GM18868 (cell line): Measurements from ENCODE around the gene SLC9A9.
"Not testable (repeated sequence)": the region's sequence is repeated elsewhere in the genome, so short reads cannot be mapped to it uniquely, and the experiment has no call there.

Experiments used
- ATAC-seq: cut with Tn5 transposase; IDR thresholded peaks from one replicate; pipeline ENCODE4 v1.9.1; 2021; ENCODE audit warnings: mild to moderate bottlenecking, moderate library complexity; ENCODE audit not compliant: unreplicated experiment

The SLC9A9 gene

GRCh38 chr3:143698682-143699303 lies 149.5 kb downstream of the SLC9A9 start:
- no peak for ATAC-seq

DNA sequence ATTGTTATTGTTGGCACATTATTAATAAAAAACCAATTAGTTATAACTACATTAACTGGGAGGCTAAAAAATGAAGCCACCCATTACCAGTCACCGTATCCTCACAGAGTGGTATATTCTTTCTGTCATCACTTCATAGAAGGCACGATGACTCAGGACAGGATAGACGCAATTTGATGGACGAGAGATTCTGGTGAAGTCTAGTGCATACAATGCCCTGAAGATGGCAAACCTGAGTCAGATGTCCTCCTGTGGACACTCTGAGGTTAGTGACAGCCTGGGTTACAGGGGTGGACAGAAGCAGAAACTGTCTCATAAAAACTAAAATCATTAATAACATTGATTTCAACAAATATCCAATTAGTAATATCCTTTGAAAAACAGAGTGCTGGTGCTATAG lies 150.3 kb downstream of the SLC9A9 start:
- ATAC-seq = no peak

GRCh38 chr3:143695333-143695732 lies 152.9 kb downstream of the SLC9A9 start:
- ATAC-seq = not testable (repeated sequence)

- no peak for ATAC-seq
Observed at GRCh38 chr3:143693506-143693905, 154.8 kb downstream of the SLC9A9 start.

- ATAC-seq = no peak
Observed at GRCh38 chr3:143686638-143687197, 161.6 kb downstream of the SLC9A9 start.

DNA sequence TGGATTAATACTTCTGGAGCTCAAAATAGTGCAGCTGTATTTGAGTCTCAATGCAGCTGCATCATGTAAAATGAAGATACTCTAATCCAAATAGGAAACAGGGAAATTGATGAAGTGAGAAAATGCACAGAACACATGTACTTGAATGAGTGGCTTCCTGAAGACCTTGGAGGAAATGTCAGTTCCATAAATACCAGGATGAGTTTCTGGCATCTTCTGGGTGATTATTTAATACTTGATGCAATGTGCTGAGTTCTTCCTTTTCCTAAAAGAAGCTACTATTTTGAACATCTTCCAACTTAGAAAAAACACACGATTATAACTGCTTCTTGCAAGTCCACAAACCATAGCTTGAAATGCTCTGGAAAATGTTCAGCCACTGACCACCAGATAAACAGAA lies 162.8 kb downstream of the SLC9A9 start:
- no peak for ATAC-seq

- no peak for ATAC-seq
Observed at GRCh38 chr3:143677430-143677829, 170.8 kb downstream of the SLC9A9 start.

GRCh38 chr3:143676747-143677146 lies 171.5 kb downstream of the SLC9A9 start:
- no peak for ATAC-seq

DNA sequence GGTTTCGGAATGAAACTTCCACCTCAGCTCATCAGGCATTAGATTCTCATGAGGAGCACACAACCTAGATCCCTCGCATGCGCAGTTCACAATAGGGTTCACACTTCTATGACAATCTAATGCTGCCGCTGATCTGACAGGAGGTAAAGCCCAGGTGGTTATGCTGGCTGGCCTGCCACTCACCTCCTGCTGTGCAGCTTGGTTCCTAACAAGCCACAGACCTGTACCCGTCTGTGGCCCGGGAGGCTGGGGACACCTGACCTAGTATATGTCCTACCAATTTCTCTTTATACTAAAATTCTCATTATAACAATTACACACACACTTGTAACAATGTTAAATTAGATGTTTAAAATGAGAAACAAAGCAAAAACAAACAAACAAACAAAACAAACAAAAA lies 172.2 kb downstream of the SLC9A9 start:
- ATAC-seq = no peak

DNA sequence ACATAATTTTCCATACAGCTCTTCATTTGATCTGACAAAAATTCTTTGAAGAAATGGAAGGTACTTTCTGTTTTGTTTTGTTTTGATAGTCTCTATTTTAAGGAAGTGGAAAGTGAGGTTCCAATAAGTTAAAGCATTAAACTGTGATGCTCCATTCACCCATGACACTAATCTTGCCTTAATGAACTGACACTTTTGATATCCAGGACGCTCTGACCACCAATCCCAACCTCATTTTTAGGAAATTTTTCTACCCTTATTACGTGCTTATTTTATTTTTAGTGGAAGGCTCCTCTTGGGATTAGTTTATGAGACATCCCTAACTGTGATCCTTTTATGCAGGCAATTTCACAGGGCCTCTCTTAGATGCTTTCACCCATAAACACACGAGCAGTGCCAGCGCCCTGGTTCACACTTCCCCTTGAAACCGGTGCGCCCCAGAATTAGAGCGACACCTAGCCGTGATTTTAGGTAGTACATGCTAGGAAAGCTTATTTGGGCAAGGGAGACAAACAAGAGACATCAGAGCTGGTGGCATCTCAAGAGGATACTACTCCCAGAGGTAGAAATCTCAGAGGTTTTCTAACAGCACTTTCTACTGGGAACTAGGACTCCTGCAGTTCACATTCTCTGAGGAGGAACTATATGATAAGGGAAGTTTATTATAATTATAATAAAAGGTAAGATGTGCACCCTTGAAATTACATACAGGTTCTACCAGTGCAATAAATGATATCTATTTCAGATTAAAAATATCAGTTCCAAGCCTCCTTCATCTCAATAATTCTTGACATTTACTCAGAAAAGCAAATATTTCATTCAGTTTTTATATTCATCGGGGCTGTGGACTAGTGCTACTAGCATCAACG lies 173.9 kb downstream of the SLC9A9 start:
- ATAC-seq = peak; percentile 80

DNA sequence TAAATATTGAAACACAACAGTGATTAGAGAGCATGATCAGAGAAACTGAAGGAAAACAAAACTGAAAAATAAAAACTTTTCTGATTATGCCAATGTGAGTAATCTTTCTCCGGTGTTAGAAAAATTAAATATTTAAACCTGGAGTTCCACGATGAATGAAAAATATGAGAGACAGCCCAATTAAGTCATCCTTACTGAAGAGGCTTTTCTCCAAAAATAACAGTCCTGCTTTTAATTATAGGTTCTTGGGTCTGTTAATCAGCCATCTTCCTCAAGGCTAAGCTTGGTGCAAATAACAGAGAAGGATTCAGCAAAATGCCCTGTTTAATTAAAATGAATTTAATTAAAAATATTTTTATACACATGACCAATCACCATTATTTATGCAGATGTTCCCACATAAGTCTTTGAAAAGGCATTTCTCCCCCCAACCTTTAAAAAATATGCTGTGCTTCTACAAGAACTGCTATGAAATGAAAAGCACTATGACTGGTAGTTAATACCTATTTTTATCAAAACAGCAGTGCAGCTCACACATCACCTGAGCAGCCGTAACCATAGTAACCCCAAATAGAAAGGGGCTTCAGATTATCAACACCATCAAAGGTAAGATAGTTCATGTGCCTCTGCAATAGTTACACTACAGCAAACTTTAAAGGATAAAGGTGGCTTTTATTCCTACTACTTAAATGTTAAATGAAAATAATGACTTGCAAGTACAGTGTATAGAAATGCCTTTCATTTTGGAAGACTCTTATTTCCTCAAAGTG lies 175.7 kb downstream of the SLC9A9 start:
- ATAC-seq = no peak

DNA sequence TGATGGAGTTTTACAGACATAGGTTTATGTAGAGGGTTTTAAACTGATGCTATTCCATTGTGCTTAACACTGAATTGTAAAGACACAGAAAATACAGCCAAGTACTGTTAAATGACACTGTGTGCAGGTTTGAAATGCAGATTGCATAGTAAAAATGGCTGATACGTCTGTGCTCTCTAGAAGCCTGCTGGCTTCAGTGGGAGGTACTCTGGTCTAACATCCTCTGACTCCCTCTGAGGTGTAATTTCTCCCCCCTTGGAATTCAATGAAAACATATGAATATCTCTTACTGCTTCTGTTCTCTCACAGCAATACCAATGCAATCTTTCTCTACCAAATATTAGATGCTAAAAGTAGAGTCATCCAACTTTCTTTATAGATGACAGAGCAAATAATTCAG lies 176.6 kb downstream of the SLC9A9 start:
- ATAC-seq = no peak

DNA sequence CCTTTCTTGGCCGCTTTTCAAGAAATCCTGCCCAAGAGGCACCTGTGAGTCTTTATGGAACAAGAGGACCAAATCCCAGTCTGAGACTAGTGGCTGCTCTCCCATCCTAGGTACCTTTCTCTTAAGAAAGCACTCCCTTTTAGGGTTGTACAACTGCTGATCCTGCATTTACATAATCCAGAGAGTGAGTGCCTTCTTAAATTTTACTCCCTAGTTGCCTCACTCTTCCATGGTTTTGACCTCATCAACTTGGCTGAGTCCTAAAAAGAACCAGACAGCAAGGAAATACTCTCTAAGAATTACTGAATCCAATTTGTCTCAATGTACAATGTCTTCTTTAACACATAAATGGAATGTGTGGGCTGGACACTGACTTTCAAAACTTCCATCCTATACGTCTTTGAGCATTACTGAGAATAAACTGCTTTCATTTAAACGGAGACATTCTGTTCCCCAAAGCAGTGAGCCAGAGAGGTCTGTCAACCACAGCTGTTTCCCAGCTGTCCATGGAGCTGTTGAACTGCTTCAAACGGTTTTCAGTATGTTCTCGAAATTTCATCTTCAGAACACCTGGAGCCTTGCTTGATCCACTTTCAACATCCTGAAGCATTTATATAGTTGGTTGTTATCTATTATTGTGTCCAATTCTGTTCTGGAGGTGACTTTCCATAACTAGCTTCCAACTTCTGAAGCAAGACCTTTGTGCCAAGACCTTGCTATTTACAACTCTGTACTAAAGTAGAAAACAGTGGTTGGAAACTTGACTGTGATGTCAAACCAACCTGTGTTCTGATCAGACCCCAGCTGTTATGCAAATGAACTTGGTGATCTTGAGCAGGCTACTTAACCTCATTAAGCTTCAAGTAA lies 179.1 kb downstream of the SLC9A9 start:
- peak; percentile 69 for ATAC-seq

GRCh38 chr3:143668385-143668784 lies 179.9 kb downstream of the SLC9A9 start:
- no peak for ATAC-seq

DNA sequence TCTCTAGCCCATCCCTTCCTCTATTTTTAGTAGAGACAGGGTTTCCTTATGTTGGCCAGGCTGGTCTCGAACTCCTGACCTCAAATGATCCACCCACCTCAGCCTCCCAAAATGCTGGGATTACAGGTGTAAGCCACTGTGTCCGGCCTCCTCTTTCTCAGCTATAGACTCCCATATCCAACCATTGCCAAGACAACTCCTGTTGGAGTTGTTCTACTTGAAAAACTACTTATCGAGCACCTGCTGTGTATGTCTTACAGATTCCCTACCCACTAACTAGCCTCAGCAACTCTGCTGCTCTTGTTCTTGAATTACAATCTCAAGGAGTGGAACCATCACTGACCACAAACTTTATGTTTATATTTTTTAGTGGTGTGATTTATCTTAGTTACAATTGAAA lies 186.6 kb downstream of the SLC9A9 start:
- no peak for ATAC-seq

DNA sequence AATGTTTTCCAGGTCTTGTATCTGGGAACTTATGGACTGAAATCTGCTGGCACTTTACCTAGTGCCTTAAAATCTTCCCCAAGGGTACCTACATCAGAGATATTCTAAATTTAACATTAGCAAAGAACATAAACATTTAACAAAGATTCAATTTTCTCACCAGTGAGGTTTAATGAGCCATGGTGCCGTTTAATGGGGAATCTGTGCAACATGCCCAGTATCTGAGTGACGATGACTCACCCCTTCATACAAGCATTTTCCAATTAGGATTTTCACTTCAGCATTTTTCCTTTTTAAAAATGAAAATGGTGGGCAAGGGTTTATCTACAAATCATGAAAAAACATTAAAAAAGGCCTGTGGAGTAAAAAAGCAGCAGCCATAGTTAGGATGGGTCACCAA lies 189.4 kb downstream of the SLC9A9 start:
- no peak for ATAC-seq

DNA sequence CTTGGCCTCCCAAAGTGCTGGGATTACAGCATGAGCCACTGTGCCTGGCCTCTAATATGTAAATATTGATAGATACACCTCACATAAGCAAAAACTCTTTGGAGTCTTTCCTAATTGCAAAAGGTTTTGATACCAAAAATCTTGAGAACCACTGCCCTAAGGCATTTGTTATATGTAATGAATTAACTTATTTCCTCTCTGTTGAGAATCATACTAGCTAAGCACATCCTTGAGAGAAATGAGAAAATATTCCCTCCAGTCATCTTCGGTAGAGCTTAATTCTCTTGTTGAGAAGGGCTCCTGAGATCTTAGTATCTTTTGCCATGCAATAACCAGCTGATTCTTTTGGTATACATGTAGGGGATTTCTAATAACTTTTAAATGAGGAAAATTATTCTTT lies 190.2 kb downstream of the SLC9A9 start:
- ATAC-seq = no peak

GRCh38 chr3:143657391-143657790 lies 190.9 kb downstream of the SLC9A9 start:
- no peak for ATAC-seq

- ATAC-seq = no peak
Observed at GRCh38 chr3:143654906-143655305, 193.4 kb downstream of the SLC9A9 start.

- ATAC-seq = no peak
Observed at GRCh38 chr3:143653935-143654334, 194.3 kb downstream of the SLC9A9 start.
